ENCODE measurements around the gene ZFR2.
"Not testable (repeated sequence)": the region's sequence is repeated elsewhere in the genome, so short reads cannot be mapped to it uniquely, and the experiment has no call there.

ZFR2 gene

DNA sequence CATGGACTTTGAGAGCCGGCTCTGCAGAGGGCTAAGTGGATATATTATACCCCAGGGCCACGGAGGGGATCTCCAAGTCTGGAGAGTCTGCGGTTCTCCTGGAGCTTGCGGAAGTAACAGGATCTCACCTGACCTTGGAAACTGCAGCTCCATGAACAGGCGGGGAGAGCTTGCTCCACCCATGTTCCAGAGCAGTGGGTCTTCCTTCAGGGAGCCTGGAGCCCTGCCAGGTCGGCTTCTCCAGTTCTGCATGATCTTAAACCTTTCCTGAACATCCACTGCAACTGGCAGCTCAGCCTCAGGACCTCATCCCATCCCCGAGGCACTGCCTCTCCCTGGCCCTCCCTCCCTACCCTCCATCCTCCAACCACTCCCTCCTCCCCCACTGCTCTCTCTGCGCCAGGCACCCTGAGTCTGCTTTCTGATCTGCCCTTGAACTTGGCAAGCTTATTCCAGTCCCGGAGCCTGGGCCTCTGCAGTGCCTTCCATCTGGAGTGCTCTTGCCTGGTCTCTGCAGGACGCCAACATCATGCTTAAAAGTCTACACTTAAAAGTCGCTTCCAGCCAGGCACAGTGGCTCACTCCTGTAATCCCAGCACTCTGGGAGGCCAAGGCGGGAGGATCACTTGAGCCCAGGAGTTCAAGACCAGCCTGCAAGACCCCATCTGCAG is 24.8 kb upstream of the ZFR2 start:
- H3K4me3 ChIP-seq (ENCODE audit: control insufficient read depth, low read depth, low read length) = no peak overlapping the region
- no peak for DNase-seq (ENCODE audit: low read depth)
- TF ChIP-seq, protein P1, sequence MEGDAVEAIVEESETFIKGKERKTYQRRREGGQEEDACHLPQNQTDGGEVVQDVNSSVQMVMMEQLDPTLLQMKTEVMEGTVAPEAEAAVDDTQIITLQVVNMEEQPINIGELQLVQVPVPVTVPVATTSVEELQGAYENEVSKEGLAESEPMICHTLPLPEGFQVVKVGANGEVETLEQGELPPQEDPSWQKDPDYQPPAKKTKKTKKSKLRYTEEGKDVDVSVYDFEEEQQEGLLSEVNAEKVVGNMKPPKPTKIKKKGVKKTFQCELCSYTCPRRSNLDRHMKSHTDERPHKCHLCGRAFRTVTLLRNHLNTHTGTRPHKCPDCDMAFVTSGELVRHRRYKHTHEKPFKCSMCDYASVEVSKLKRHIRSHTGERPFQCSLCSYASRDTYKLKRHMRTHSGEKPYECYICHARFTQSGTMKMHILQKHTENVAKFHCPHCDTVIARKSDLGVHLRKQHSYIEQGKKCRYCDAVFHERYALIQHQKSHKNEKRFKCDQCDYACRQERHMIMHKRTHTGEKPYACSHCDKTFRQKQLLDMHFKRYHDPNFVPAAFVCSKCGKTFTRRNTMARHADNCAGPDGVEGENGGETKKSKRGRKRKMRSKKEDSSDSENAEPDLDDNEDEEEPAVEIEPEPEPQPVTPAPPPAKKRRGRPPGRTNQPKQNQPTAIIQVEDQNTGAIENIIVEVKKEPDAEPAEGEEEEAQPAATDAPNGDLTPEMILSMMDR (conservative IDR thresholded peaks at IDR 0.05; ENCODE audit: control insufficient read depth, insufficient read depth, low read depth, low read length) = no peak

DNA sequence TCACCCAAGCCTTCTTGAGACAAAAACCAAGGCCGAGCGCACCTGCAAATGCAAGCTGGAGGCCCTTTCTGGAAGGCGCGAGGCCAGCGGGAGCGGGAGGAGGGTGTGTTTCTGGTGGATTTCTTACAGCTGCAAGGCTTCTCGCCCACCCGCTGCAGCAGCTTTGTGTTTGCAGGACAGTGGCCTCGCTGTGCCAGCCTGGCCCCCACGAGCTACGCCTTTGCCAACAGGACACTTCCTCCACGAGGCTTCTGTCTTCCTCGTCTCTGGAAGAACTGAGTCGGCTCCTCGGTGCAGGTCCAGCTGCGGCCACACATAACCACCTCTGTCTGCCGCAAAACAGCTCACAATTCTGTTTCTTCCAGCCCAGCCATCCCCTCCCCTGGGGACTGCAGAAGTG is 21.8 kb upstream of the ZFR2 start:
- no peak overlapping the region for H3K4me3 ChIP-seq (ENCODE audit: control insufficient read depth, low read depth, low read length)
- DNase-seq (ENCODE audit: low read depth) = no peak
- TF ChIP-seq, protein P1 (conservative IDR thresholded peaks at IDR 0.05; ENCODE audit: control insufficient read depth, insufficient read depth, low read depth, low read length) = no peak

DNA sequence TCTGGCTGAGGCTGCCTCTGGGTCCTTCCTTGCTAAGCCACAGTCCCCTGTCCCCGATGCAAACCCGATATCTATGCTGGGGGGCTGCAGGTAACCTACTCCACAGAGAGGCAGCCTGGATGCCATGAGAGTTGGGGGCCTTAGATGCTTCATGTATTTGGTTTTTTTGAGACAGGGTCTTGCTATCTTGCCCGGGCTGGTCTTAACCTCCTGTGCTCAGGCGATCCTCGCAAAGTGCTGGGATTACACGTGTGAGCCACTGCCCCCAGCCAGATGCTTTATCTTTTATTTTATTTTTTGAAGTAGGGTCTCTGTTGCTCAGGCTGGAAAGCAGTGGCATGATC is 13.2 kb upstream of the ZFR2 start:
- TF ChIP-seq, protein P1 (conservative IDR thresholded peaks at IDR 0.05; ENCODE audit: control insufficient read depth, insufficient read depth, low read depth, low read length) = no peak
- DNase-seq (ENCODE audit: low read depth) = no peak
- H3K4me3 ChIP-seq (ENCODE audit: control insufficient read depth, low read depth, low read length) = no peak overlapping the region

DNA sequence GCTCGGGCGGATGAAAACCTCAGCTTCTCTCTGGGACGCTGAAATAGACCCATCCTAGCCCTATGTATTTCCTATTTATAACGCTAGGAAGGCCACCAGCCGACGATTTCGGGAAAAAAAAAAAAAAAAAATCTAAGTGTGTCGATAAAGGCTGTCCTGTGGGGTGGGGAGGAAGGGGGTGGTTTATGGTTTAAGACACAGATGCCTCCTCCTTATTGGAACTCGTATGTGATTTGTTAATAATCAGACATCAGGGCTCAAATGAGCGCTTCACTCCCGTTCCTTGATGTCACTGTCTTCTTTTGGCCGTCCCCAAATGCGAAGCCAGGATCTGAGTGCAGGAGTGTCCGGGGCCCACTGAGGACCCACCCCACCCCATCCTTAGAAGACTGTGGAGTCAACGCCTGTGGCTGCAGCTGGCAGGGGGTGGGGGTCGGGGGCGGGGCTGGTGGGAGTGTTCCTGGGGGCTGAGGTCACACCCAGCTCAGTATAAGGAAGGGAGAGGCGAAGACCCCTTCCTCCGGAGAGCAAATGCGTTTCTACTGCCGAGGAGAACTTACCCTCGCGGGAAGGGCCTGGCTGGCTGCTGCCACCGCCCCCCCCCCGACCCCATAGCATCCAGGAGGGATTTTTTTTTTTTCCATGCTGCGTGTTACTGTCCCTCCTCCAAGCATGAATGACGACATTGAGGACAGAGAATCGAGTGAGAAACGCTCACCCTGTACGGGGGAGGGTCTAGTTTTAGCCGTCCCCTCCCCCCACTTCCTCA is 12.6 kb upstream of the ZFR2 start:
- no peak for DNase-seq (ENCODE audit: low read depth)
- TF ChIP-seq, protein P1 (conservative IDR thresholded peaks at IDR 0.05; ENCODE audit: control insufficient read depth, insufficient read depth, low read depth, low read length) = no peak
- no peak overlapping the region for H3K4me3 ChIP-seq (ENCODE audit: control insufficient read depth, low read depth, low read length)

DNA sequence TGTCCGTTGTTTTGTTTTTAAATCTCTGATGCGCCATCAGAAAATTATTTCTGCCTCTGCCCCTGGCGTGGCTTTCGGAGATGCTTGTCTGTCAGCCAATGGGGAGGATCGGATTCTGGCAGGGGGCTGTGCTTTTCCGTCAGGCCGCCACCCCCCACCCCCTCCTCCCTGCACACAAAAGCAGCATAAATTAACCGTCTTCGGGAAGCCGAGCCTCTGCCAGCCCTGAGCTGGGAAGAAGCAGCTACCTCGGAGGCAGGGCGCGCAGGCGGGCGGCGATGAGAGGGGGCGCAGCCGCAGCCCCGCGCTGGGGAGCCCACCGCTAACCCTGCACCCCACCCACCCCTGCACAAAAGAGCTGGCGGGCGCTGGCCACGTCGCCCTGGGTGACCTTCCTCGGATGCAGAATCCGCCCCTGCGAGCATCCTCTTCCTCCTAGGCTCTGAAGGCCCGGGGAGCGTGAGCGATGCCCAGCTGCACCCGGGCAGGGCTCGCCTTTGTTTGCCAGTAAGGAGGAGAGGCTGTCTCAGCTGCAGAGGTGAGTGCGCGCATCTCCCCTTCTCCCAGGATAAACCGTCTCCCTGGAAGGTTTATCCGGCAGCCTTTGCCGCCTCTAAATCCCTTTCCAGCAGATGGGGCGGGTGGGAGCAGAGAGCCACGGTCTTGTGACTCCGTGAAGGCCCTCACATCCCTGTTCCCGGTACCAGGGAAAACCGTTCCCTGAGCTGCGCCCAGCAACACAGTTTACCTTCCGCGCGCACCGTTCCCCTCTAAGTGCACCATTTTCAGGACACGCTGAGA is 11.8 kb upstream of the ZFR2 start, which contains the start of gene ATCAY:
Gene ATCAY (plus strand): TSS at position 215 of the 801 bp plus-strand sequence. CDS start 5,083 bp downstream, outside the sequence.
- TF ChIP-seq, protein P1 (conservative IDR thresholded peaks at IDR 0.05; ENCODE audit: control insufficient read depth, insufficient read depth, low read depth, low read length) = no peak
- H3K4me3 ChIP-seq (ENCODE audit: control insufficient read depth, low read depth, low read length) = no peak within 1 kb of the TSS
- no peak for DNase-seq (ENCODE audit: low read depth)

DNA sequence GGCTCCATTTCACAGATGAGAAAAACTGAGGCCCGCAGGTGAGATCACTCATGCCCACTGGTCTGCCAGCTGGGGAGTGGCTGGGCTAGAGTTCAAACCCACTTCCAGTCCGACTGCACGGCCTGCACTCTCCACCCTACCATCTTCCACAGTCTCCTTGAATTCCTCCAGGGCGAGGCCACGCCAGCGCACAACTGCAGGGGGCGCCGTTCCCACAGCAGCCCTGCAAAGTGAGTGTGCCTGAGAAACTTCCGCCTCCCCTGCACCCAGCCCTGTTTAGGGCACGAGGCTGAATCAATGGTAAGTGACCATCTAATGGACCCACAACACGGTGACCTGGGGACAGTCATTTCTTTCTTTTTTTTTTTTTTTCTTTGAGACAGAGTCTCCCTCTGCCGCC is 10.8 kb upstream of the ZFR2 start:
- TF ChIP-seq, protein P1 (conservative IDR thresholded peaks at IDR 0.05; ENCODE audit: control insufficient read depth, insufficient read depth, low read depth, low read length) = no peak
- H3K4me3 ChIP-seq (ENCODE audit: control insufficient read depth, low read depth, low read length) = no peak overlapping the region
- DNase-seq (ENCODE audit: low read depth) = no peak

DNA sequence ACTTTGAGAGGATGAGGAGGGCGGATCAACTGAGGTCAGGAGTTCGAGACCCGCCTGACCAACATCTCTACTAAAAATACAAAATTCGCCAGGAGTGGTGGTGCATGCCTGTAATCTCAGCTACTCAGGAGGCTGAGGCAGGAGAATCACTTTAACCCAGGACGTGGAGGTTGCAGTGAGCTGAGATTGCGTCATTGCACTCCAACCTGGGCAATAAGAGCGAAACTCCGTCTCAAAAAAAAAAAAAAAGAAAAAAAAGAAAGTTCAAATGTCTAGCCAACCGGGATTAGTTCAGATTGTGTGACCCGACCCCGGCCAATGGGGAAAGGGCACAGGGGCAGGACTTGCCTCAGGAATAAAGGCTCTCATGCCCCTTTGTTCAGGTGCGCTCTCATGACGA is 5.9 kb upstream of the ZFR2 start:
- not testable (repeated sequence) for H3K4me3 ChIP-seq (ENCODE audit: control insufficient read depth, low read depth, low read length); DNase-seq (ENCODE audit: low read depth)

All from fibroblast of mammary gland (primary cell).